ENCODE data around the gene NSL1.

Gene NSL1

DNA sequence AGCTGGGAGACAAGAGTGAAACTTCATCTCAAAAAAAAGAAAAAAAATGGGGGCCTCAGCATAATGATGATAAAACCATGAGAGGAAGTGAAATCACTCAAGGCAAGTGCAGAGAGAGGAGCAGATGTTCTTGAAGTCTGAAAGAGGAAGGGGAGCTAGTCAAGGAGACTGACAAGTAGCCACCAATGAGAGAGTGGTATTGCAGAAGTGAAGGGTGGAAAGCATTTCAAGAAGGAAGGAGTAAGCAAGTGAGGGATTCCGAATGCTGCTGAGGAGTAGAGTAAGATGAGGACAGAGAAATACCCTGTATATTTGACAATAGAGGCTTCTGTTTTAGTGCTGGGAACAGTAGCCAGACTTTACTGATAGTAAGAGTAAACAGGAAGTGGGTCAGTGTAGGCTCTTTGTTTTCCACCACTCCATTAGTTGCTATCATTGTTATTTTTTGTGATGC lies 3.0 kb upstream of the NSL1 start:
- peak; percentile 88 for DNase-seq (ENCODE audit: low read depth)
- H3K4me3 ChIP-seq (ENCODE audit: low read depth, low read length), result peak overlapping the region; percentile 8
- TF ChIP-seq POLR2A (IDR thresholded peaks at IDR 0.05; ENCODE audit: extremely low read depth, insufficient read length) (no peak), MYC (IDR thresholded peaks at IDR 0.05; ENCODE audit: low read depth, low read length) (no peak), MAX (IDR thresholded peaks at IDR 0.05; ENCODE audit: low read depth, low read length) (no peak), CTCF (IDR thresholded peaks at IDR 0.05; ENCODE audit: low read depth, low read length) (no peak)

DNA sequence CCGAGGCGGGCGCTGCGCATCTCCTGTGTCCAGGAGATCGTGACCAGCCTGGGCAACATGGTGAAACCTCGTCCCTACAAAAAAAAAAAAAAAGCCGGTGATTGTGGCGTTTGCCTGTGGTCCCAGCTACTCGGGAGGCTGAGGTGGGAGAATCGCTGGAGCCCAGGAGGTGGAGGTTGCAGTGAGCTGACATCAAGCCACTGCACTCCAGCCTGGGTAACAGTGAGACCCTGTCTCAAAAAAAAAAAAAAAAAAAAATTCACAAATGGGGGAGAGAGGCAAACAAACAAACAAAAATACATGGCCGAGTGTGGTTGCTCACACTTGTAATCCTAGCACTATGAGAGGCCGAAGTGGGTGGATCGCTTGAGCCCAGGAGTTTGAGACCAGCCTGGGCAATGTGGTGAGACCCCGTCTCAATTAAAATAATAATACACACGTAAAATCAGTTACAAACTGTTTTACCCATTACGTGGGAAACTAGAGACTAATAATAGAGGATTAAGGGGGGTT lies 875 bp upstream of the NSL1 start:
- DNase-seq (ENCODE audit: low read depth), result no peak
- H3K4me3 ChIP-seq (ENCODE audit: low read depth, low read length), result peak overlapping the region; percentile 98

GRCh38 chr1:212791261-212791675 lies 309 bp downstream of the NSL1 start:
- TF ChIP-seq CTCF (IDR thresholded peaks at IDR 0.05; ENCODE audit: low read depth, low read length) (no peak), MAX (IDR thresholded peaks at IDR 0.05; ENCODE audit: low read depth, low read length) (no peak), MYC (IDR thresholded peaks at IDR 0.05; ENCODE audit: low read depth, low read length) (no peak), POLR2A (IDR thresholded peaks at IDR 0.05; ENCODE audit: extremely low read depth, insufficient read length) (no peak)
- H3K4me3 ChIP-seq (ENCODE audit: low read depth, low read length), result peak overlapping the region; percentile 98
- no peak for DNase-seq (ENCODE audit: low read depth)

More for the DNA sequence above, 875 bp upstream of the NSL1 start:
- TF ChIP-seq MYC (IDR thresholded peaks at IDR 0.05; ENCODE audit: low read depth, low read length) (no peak), MAX (IDR thresholded peaks at IDR 0.05; ENCODE audit: low read depth, low read length) (no peak), CTCF (IDR thresholded peaks at IDR 0.05; ENCODE audit: low read depth, low read length) (no peak), POLR2A (IDR thresholded peaks at IDR 0.05; ENCODE audit: extremely low read depth, insufficient read length) (no peak)

- H3K4me3 ChIP-seq (ENCODE audit: low read depth, low read length), result no peak overlapping the region
- TF ChIP-seq MYC (IDR thresholded peaks at IDR 0.05; ENCODE audit: low read depth, low read length) (no peak), CTCF (IDR thresholded peaks at IDR 0.05; ENCODE audit: low read depth, low read length) (no peak), MAX (IDR thresholded peaks at IDR 0.05; ENCODE audit: low read depth, low read length) (no peak), POLR2A (IDR thresholded peaks at IDR 0.05; ENCODE audit: extremely low read depth, insufficient read length) (no peak)
- no peak for DNase-seq (ENCODE audit: low read depth)
These were observed 5.7 kb downstream of the NSL1 start for GRCh38 chr1:212785871-212786270.

- DNase-seq (ENCODE audit: low read depth), result no peak
- no peak for TF ChIP-seq CTCF (IDR thresholded peaks at IDR 0.05; ENCODE audit: low read depth, low read length)
- no peak for TF ChIP-seq MYC (IDR thresholded peaks at IDR 0.05; ENCODE audit: low read depth, low read length)
- no peak for TF ChIP-seq MAX (IDR thresholded peaks at IDR 0.05; ENCODE audit: low read depth, low read length)
- no peak for TF ChIP-seq POLR2A (IDR thresholded peaks at IDR 0.05; ENCODE audit: extremely low read depth, insufficient read length)
- H3K4me3 ChIP-seq (ENCODE audit: low read depth, low read length), result no peak overlapping the region
These were observed 7.6 kb downstream of the NSL1 start for GRCh38 chr1:212783976-212784375.

Data from NB4 (cell line).